K562 (cell line): Measurements from ENCODE around the gene DNAH8. TPM values are rescaled to one million over a fixed set of nuclear protein-coding genes. Genes with fewer than 3 reads are reported as not detected.
A peak's percentile ranks its signal among the peaks of the same experiment; 100 is the strongest.

Source experiments
- ARID1B ChIP-seq: fragments of 450-650 bp; IDR thresholded peaks from 2 replicates; pipeline ENCODE4 v1.6.1; 2016; ENCODE audit warnings: antibody characterized with exemption, mild to moderate bottlenecking, inconsistent platforms
- CCNT2 ChIP-seq: IDR thresholded peaks from 2 replicates; pipeline ENCODE4 v1.6.1; 2011; ENCODE audit warnings: borderline replicate concordance, low read depth, mild to moderate bottlenecking, moderate library complexity, mixed read lengths, low read length; ENCODE audit not compliant: insufficient read length; ENCODE audit errors: extremely low read depth
- GTF2E2 ChIP-seq: fragments of 200-800 bp; sonication (Bioruptor generic); IDR thresholded peaks from 2 replicates; pipeline ENCODE4 v1.6.1; 2016; ENCODE audit warnings: missing genetic modification characterization, missing compliant biosample characterization
- ILK ChIP-seq: fragments of 450-650 bp; IDR thresholded peaks from 2 replicates; pipeline ENCODE4 v1.6.1; 2016; ENCODE audit warnings: missing genetic modification characterization, low read depth, mild to moderate bottlenecking, missing compliant biosample characterization, moderate library complexity, borderline replicate concordance
- NELFE ChIP-seq: IDR thresholded peaks from 2 replicates; pipeline ENCODE4 v1.6.1; 2011; ENCODE audit warnings: mild to moderate bottlenecking; ENCODE audit not compliant: insufficient read depth, insufficient read length
- NFYB ChIP-seq: IDR thresholded peaks from 2 replicates; pipeline ENCODE4 v1.6.1; 2011; ENCODE audit warnings: mild to moderate bottlenecking, moderate library complexity; ENCODE audit not compliant: insufficient read length; ENCODE audit errors: extremely low read depth
- OTX1 ChIP-seq: fragments of 450-650 bp; formaldehyde crosslinking; IDR thresholded peaks from 2 replicates; pipeline ENCODE4 v1.4.0; 2022; ENCODE audit warnings: mild to moderate bottlenecking
- PCBP2 ChIP-seq: fragments of 200-400 bp; formaldehyde crosslinking; IDR thresholded peaks from 2 replicates; pipeline ENCODE4 v1.6.1; 2018; ENCODE audit warnings: low read length, low read depth, mild to moderate bottlenecking, moderate library complexity; ENCODE audit not compliant: poor library complexity, severe bottlenecking
- SMAD1 ChIP-seq: fragments of 150-350 bp; IDR thresholded peaks from 2 replicates; pipeline ENCODE4 v1.6.1; 2014; ENCODE audit warnings: low read length, low read depth; ENCODE audit not compliant: partially characterized antibody
- SNIP1 ChIP-seq: fragments of 450-650 bp; IDR thresholded peaks from 2 replicates; pipeline ENCODE4 v1.7.1; 2017; ENCODE audit warnings: low read depth, mild to moderate bottlenecking
- TAF1 ChIP-seq: IDR thresholded peaks from 2 replicates; pipeline ENCODE4 v1.6.1; 2011; ENCODE audit warnings: mild to moderate bottlenecking, low read length, moderate library complexity; ENCODE audit not compliant: insufficient read depth, control insufficient read depth, severe bottlenecking; ENCODE audit errors: extremely low read depth
- ZFPM2 ChIP-seq: fragments of 250-450 bp; sonication (Bioruptor Pico); IDR thresholded peaks from 2 replicates; pipeline ENCODE4 v1.5.1; 2022; ENCODE audit warnings: mild to moderate bottlenecking
- ZNF124 ChIP-seq: sonication (generic); formaldehyde crosslinking; IDR thresholded peaks from 2 replicates; pipeline ENCODE4 v1.8.1; 2022; ENCODE audit warnings: missing genetic modification reagents
- ZNF785 ChIP-seq: fragments of 250-450 bp; sonication (Bioruptor Pico); IDR thresholded peaks from 2 replicates; pipeline ENCODE4 v1.4.0; 2020; ENCODE audit warnings: mild to moderate bottlenecking
- polyA plus RNA-seq, 8 experiments: library from polyadenylated mRNA; depleted of rRNA in 4 of 8; stranded (reverse) in 5 of 8; unstranded in 3 of 8; fragments of >200 nt; fragmentation: Nextera tagmentation in 2 of 8; fragmentation: Illumina TruSeq in 1 of 8; extraction: Ambion mirVana in 2 of 8; extraction: Trizol in 1 of 8; gene quantifications; 2 replicates each; pipeline versions ENCODE4 v1.2.1 to v1.2.3, GENCODE V29; 2011 to 2014; ENCODE audit warnings: inconsistent platforms in 1 of 8, missing spikeins in 1 of 8
- total RNA-seq, 7 experiments: library from RNA; depleted of rRNA in 6 of 7; stranded (reverse); fragments of >200 nt in 6 of 7; fragmentation: Illumina TruSeq in 2 of 7; extraction: Trizol in 2 of 7; gene quantifications; 2 replicates each; pipeline versions ENCODE4 v1.2.1 to v1.2.3, GENCODE V29; 2011 to 2021; ENCODE audit warnings: low replicate concordance in 1 of 7
- TF ChIP-seq, protein P1 (sequence below): fragments of 450-650 bp; IDR thresholded peaks from 2 replicates; pipeline ENCODE4 v1.7.1; 2018; ENCODE audit warnings: mild to moderate bottlenecking, low read depth; ENCODE audit not compliant: partially characterized antibody
- TF ChIP-seq, protein P2 (sequence below): fragments of 200-400 bp; formaldehyde crosslinking; IDR thresholded peaks from 2 replicates; pipeline ENCODE4 v1.6.1; 2017; ENCODE audit warnings: mild to moderate bottlenecking, low read depth, low read length, moderate library complexity
- TF ChIP-seq, protein P3 (sequence below), 2 experiments: fragments of 200-800 bp in 1 of 2; sonication (Bioruptor generic) in 1 of 2; sonication (generic) in 1 of 2; formaldehyde crosslinking in 1 of 2; IDR thresholded peaks in 1 of 2; conservative IDR thresholded peaks in 1 of 2; 2 replicates each; pipeline versions ENCODE4 v1.5.0 to v1.6.1; 2016 to 2020; ENCODE audit warnings: missing compliant biosample characterization in 1 of 2, missing genetic modification characterization in 1 of 2, missing genetic modification reagents in 1 of 2
- TF ChIP-seq, protein P4 (sequence below): IDR thresholded peaks from 3 replicates; pipeline ENCODE4 v1.6.1; 2011; ENCODE audit warnings: borderline replicate concordance, mild to moderate bottlenecking, moderate library complexity; ENCODE audit not compliant: insufficient read length; ENCODE audit errors: extremely low read depth

Gene DNAH8
- total and polyA plus RNA-seq, 9 of the 15 experiments (the other 6 are each of a cell fraction or from before 2014, with no cell fraction given), result 1.2 to 4.2 (median 2.9) TPM

DNA sequence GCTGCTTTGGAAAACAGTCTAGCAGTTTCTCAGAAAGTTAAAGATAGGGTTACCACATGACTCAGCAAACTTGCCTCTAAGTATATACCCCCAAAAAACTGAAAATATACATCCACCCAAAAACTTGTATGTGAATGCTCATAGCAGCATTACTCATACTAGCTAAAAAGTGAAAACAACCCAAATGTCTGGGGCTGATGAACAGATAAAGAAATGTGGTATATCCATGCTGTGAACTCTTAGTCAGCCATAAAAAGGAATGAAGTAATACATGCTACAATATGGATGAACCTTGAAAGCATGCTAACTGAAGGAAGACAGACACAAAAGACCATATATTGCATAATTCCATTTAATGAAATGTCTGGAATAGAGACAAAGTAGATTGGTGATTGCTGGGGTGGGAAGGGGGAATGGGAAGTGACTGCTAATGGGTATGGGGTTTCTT, 253.6 kb downstream of the DNAH8 start (continued):
- no peak for TF ChIP-seq SMAD1
- TF ChIP-seq TAF1, result no peak
- TF ChIP-seq ZFPM2, result no peak
- no peak for TF ChIP-seq SNIP1
- TF ChIP-seq ILK (tag), result no peak
- TF ChIP-seq, protein P1, sequence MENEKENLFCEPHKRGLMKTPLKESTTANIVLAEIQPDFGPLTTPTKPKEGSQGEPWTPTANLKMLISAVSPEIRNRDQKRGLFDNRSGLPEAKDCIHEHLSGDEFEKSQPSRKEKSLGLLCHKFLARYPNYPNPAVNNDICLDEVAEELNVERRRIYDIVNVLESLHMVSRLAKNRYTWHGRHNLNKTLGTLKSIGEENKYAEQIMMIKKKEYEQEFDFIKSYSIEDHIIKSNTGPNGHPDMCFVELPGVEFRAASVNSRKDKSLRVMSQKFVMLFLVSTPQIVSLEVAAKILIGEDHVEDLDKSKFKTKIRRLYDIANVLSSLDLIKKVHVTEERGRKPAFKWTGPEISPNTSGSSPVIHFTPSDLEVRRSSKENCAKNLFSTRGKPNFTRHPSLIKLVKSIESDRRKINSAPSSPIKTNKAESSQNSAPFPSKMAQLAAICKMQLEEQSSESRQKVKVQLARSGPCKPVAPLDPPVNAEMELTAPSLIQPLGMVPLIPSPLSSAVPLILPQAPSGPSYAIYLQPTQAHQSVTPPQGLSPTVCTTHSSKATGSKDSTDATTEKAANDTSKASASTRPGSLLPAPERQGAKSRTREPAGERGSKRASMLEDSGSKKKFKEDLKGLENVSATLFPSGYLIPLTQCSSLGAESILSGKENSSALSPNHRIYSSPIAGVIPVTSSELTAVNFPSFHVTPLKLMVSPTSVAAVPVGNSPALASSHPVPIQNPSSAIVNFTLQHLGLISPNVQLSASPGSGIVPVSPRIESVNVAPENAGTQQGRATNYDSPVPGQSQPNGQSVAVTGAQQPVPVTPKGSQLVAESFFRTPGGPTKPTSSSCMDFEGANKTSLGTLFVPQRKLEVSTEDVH, result no peak
- TF ChIP-seq NELFE, result no peak
- TF ChIP-seq ARID1B, result peak; percentile 35; the same call in 1 of the 2 replicates
- TF ChIP-seq NFYB, result no peak
- no peak for TF ChIP-seq ZNF124 (CRISPR knock-in tag)
- TF ChIP-seq, protein P2, sequence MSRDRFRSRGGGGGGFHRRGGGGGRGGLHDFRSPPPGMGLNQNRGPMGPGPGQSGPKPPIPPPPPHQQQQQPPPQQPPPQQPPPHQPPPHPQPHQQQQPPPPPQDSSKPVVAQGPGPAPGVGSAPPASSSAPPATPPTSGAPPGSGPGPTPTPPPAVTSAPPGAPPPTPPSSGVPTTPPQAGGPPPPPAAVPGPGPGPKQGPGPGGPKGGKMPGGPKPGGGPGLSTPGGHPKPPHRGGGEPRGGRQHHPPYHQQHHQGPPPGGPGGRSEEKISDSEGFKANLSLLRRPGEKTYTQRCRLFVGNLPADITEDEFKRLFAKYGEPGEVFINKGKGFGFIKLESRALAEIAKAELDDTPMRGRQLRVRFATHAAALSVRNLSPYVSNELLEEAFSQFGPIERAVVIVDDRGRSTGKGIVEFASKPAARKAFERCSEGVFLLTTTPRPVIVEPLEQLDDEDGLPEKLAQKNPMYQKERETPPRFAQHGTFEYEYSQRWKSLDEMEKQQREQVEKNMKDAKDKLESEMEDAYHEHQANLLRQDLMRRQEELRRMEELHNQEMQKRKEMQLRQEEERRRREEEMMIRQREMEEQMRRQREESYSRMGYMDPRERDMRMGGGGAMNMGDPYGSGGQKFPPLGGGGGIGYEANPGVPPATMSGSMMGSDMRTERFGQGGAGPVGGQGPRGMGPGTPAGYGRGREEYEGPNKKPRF, result no peak
- TF ChIP-seq GTF2E2, result no peak
- no peak for TF ChIP-seq PCBP2
- no peak for TF ChIP-seq OTX1 (CRISPR knock-in tag)
- no peak for TF ChIP-seq CCNT2
- no peak for TF ChIP-seq ZNF785
- TF ChIP-seq, protein P3, sequence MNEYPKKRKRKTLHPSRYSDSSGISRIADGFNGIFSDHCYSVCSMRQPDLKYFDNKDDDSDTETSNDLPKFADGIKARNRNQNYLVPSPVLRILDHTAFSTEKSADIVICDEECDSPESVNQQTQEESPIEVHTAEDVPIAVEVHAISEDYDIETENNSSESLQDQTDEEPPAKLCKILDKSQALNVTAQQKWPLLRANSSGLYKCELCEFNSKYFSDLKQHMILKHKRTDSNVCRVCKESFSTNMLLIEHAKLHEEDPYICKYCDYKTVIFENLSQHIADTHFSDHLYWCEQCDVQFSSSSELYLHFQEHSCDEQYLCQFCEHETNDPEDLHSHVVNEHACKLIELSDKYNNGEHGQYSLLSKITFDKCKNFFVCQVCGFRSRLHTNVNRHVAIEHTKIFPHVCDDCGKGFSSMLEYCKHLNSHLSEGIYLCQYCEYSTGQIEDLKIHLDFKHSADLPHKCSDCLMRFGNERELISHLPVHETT (CRISPR knock-in tag; conservative IDR thresholded peaks at IDR 0.05 in 1 of 2, IDR thresholded peaks at IDR 0.05 in 1 of 2), result no peak
- TF ChIP-seq, protein P4, sequence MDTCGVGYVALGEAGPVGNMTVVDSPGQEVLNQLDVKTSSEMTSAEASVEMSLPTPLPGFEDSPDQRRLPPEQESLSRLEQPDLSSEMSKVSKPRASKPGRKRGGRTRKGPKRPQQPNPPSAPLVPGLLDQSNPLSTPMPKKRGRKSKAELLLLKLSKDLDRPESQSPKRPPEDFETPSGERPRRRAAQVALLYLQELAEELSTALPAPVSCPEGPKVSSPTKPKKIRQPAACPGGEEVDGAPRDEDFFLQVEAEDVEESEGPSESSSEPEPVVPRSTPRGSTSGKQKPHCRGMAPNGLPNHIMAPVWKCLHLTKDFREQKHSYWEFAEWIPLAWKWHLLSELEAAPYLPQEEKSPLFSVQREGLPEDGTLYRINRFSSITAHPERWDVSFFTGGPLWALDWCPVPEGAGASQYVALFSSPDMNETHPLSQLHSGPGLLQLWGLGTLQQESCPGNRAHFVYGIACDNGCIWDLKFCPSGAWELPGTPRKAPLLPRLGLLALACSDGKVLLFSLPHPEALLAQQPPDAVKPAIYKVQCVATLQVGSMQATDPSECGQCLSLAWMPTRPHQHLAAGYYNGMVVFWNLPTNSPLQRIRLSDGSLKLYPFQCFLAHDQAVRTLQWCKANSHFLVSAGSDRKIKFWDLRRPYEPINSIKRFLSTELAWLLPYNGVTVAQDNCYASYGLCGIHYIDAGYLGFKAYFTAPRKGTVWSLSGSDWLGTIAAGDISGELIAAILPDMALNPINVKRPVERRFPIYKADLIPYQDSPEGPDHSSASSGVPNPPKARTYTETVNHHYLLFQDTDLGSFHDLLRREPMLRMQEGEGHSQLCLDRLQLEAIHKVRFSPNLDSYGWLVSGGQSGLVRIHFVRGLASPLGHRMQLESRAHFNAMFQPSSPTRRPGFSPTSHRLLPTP, result no peak
